H1 (cell line): ENCODE measurements around the gene CDH9. TPM values are rescaled to one million over a fixed set of nuclear protein-coding genes. Genes with fewer than 3 reads are reported as not detected.

ENCODE experiments used
- CEBPB ChIP-seq: IDR thresholded peaks from 2 replicates; pipeline ENCODE4 v1.6.1; 2012; ENCODE audit warnings: low read depth, low read length
- PHF8 ChIP-seq: fragments of 200-600 bp; sonication (generic); conservative IDR thresholded peaks from 2 replicates; pipeline ENCODE4 v1.7.1; 2012; ENCODE audit warnings: low read depth, mild to moderate bottlenecking, inconsistent platforms, low read length, moderate library complexity
- SUZ12 ChIP-seq: fragments of 200-600 bp; sonication (generic); IDR thresholded peaks from 2 replicates; pipeline ENCODE4 v1.6.1; 2012; ENCODE audit warnings: mild to moderate bottlenecking, inconsistent platforms, low read length, moderate library complexity, mixed read lengths
- polyA plus RNA-seq, 7 experiments: library from polyadenylated mRNA; depleted of rRNA in 3 of 7; stranded (reverse) in 5 of 7; unstranded in 2 of 7; fragments of >200 nt in 5 of 7; fragments of 200-250 nt in 2 of 7; gene quantifications; 1 replicate in 5 of 7; 2 replicates in 1 of 7; 4 replicates in 1 of 7; pipeline versions ENCODE4 v1.2.1 to v1.2.3, GENCODE V29; 2011 to 2013; ENCODE audit warnings: missing spikeins in 2 of 7, mixed read lengths in 2 of 7
- total RNA-seq: library from RNA; stranded (reverse); fragmentation: NEBNext Ultra II Directional; extraction: Animal tissue kit (Norgen Biotek cat#: 25700); gene quantifications from 2 replicates; pipeline ENCODE4 v1.2.1, GENCODE V29; 2021

The CDH9 gene
- total and polyA plus RNA-seq, 2 of the 8 experiments (the other 6 are each of a cell fraction or from before 2014, with no cell fraction given) = 0.54 to 1.0 TPM

- no peak for TF ChIP-seq CEBPB
- TF ChIP-seq SUZ12 = no peak
- TF ChIP-seq PHF8 = no peak
- TF ChIP-seq, all 59 proteins: peak for 0
Measured at GRCh38 chr5:26903469-26903868, 134.9 kb downstream of the CDH9 start (continued).
